Fibroblast of pulmonary artery (primary cell): ENCODE measurements around the gene NUMBL.

ENCODE experiments used
- DNase-seq: peaks from one replicate; pipeline ENCODE4 v3.0.0-alpha.2; 2010; ENCODE audit warnings: low read depth
- H3K4me3 ChIP-seq: replicated peaks from 2 replicates; pipeline ENCODE4 v1.5.1; 2011; ENCODE audit warnings: low read depth, mild to moderate bottlenecking, control low read depth, low read length, moderate library complexity
- CTCF ChIP-seq: IDR thresholded peaks from 2 replicates; pipeline ENCODE4 v1.5.1; 2011; ENCODE audit warnings: mild to moderate bottlenecking, control low read depth, low read length, inconsistent platforms; ENCODE audit errors: missing control alignments

The NUMBL gene

GRCh38 chr19:40621966-40622772, 68.3 kb downstream of the NUMBL start:
- DNase-seq = no peak
- no peak overlapping the region for H3K4me3 ChIP-seq
- no peak for TF ChIP-seq CTCF

GRCh38 chr19:40621283-40621682, 69.2 kb downstream of the NUMBL start:
- H3K4me3 ChIP-seq = no peak overlapping the region
- no peak for TF ChIP-seq CTCF
- no peak for DNase-seq

GRCh38 chr19:40620161-40620485, 70.3 kb downstream of the NUMBL start:
- no peak overlapping the region for H3K4me3 ChIP-seq
- TF ChIP-seq CTCF = no peak
- no peak for DNase-seq

GRCh38 chr19:40619333-40620160, 70.9 kb downstream of the NUMBL start:
- no peak for DNase-seq
- no peak for TF ChIP-seq CTCF
- no peak overlapping the region for H3K4me3 ChIP-seq

- no peak for DNase-seq
- no peak overlapping the region for H3K4me3 ChIP-seq
- TF ChIP-seq CTCF = no peak
Observed at GRCh38 chr19:40617961-40618360, 72.5 kb downstream of the NUMBL start.

- H3K4me3 ChIP-seq = no peak overlapping the region
- DNase-seq = no peak
Observed at GRCh38 chr19:40616941-40617340, 73.5 kb downstream of the NUMBL start.

More at GRCh38 chr19:40616941-40617340, 73.5 kb downstream of the NUMBL start:
- TF ChIP-seq CTCF = no peak
